Thymus (tissue), 2 donors: ENCODE results near the gene NRBP1. TPM values are rescaled to one million over a fixed set of nuclear protein-coding genes. Genes with fewer than 3 reads are reported as not detected.

ENCODE experiments used
- polyA plus RNA-seq: library from polyadenylated mRNA; stranded (reverse); fragments of 200-250 nt; gene quantifications from one replicate; pipeline ENCODE4 v1.2.3, GENCODE V29; 2013
- total RNA-seq: library from RNA; stranded (reverse); fragments of 120-200 nt; gene quantifications from one replicate; pipeline ENCODE4 v1.2.4, GENCODE V29; 2013
- donor health status: healthy.

NRBP1 gene
- total and polyA plus RNA-seq, 2 donors = 43.9 to 56.4 TPM

Other genes with a start within 250 kb of the NRBP1 start
- 109 TPM for gene ATRAID, start 216.6 kb upstream of the NRBP1 start, total RNA-seq
- gene ATRAID, start 216.6 kb upstream of the NRBP1 start, polyA plus RNA-seq = 125 TPM
- 15.8 TPM for gene SLC5A6, start 216.4 kb upstream of the NRBP1 start, total RNA-seq
- 24.3 TPM for gene SLC5A6, start 216.4 kb upstream of the NRBP1 start, polyA plus RNA-seq
- 14.8 TPM for gene CAD, start 211.3 kb upstream of the NRBP1 start, total RNA-seq
- gene CAD, start 211.3 kb upstream of the NRBP1 start, polyA plus RNA-seq = 18.6 TPM
- 0.05 TPM for gene SLC30A3, start 165.6 kb upstream of the NRBP1 start, total RNA-seq
- gene SLC30A3, start 165.6 kb upstream of the NRBP1 start, polyA plus RNA-seq = 0.18 TPM
- gene DNAJC5G, start 153.2 kb upstream of the NRBP1 start, total RNA-seq = not detected
- 0.02 TPM for gene DNAJC5G, start 153.2 kb upstream of the NRBP1 start, polyA plus RNA-seq
- gene TRIM54, start 146.2 kb upstream of the NRBP1 start, total RNA-seq = 0.14 TPM
- gene TRIM54, start 146.2 kb upstream of the NRBP1 start, polyA plus RNA-seq = 0.52 TPM
- 1.0 TPM for gene UCN, start 120.2 kb upstream of the NRBP1 start, total RNA-seq
- 8.1 TPM for gene UCN, start 120.2 kb upstream of the NRBP1 start, polyA plus RNA-seq
- 51.1 TPM for gene MPV17, start 105.5 kb upstream of the NRBP1 start, total RNA-seq
- gene MPV17, start 105.5 kb upstream of the NRBP1 start, polyA plus RNA-seq = 94.1 TPM
- 31.1 TPM for gene GTF3C2, start 71.9 kb upstream of the NRBP1 start, total RNA-seq
- gene GTF3C2, start 71.9 kb upstream of the NRBP1 start, polyA plus RNA-seq = 39.9 TPM
- gene EIF2B4, start 58.3 kb upstream of the NRBP1 start, total RNA-seq = 30.5 TPM
- gene EIF2B4, start 58.3 kb upstream of the NRBP1 start, polyA plus RNA-seq = 56.0 TPM
- 83.6 TPM for gene SNX17, start 58.0 kb upstream of the NRBP1 start, total RNA-seq
- gene SNX17, start 58.0 kb upstream of the NRBP1 start, polyA plus RNA-seq = 77.8 TPM
- 9.3 TPM for gene ZNF513, start 47.9 kb upstream of the NRBP1 start, total RNA-seq
- gene ZNF513, start 47.9 kb upstream of the NRBP1 start, polyA plus RNA-seq = 30.7 TPM
- 68.6 TPM for gene PPM1G, start 19.0 kb upstream of the NRBP1 start, total RNA-seq
- 50.4 TPM for gene PPM1G, start 19.0 kb upstream of the NRBP1 start, polyA plus RNA-seq
- 1.6 TPM for gene KRTCAP3, start 13.8 kb downstream of the NRBP1 start, total RNA-seq
- 13.9 TPM for gene KRTCAP3, start 13.8 kb downstream of the NRBP1 start, polyA plus RNA-seq
- gene IFT172, start 61.1 kb downstream of the NRBP1 start, total RNA-seq = 7.6 TPM
- gene IFT172, start 61.1 kb downstream of the NRBP1 start, polyA plus RNA-seq = 34.2 TPM
- 0.85 TPM for gene FNDC4, start 66.6 kb downstream of the NRBP1 start, total RNA-seq
- 4.3 TPM for gene FNDC4, start 66.6 kb downstream of the NRBP1 start, polyA plus RNA-seq
- gene GCKR, start 68.2 kb downstream of the NRBP1 start, total RNA-seq = not detected
- gene GCKR, start 68.2 kb downstream of the NRBP1 start, polyA plus RNA-seq = 0.18 TPM
- 41.6 TPM for gene ZNF512, start 154.4 kb downstream of the NRBP1 start, total RNA-seq
- gene ZNF512, start 154.4 kb downstream of the NRBP1 start, polyA plus RNA-seq = 33.6 TPM
- 2.2 TPM for gene CCDC121, start 200.4 kb downstream of the NRBP1 start, total RNA-seq
- gene CCDC121, start 200.4 kb downstream of the NRBP1 start, polyA plus RNA-seq = 2.6 TPM
- 35.1 TPM for gene GPN1, start 200.4 kb downstream of the NRBP1 start, total RNA-seq
- 33.9 TPM for gene GPN1, start 200.4 kb downstream of the NRBP1 start, polyA plus RNA-seq
- 27.7 TPM for gene SUPT7L, start 235.0 kb downstream of the NRBP1 start, total RNA-seq
- gene SUPT7L, start 235.0 kb downstream of the NRBP1 start, polyA plus RNA-seq = 53.8 TPM
- gene SLC4A1AP, start 235.3 kb downstream of the NRBP1 start, total RNA-seq = 27.1 TPM
- gene SLC4A1AP, start 235.3 kb downstream of the NRBP1 start, polyA plus RNA-seq = 21.7 TPM